H1 (cell line): ENCODE measurements around the gene TGFA. TPM values are rescaled to one million over a fixed set of nuclear protein-coding genes. Genes with fewer than 3 reads are reported as not detected.

ENCODE experiments used
- CTCF ChIA-PET: fragments of 300-600 bp; sonication (Branson Sonifier 250); formaldehyde crosslinking; loops from one replicate; lab custom pipeline; 2021; ENCODE audit not compliant: partially characterized antibody; lab: Charles Lee
- POLR2A ChIA-PET: fragments of 300-600 bp; sonication (Branson Sonifier 250); formaldehyde crosslinking; loops from one replicate; lab custom pipeline; 2021; ENCODE audit warnings: inconsistent platforms; ENCODE audit not compliant: partially characterized antibody; lab: Charles Lee
- DNase-seq, 2 experiments: peaks; one replicate each; pipeline versions ENCODE4 v3.0.0 to v3.0.0-alpha.2; 2010 to 2022; ENCODE audit warnings: low spot score in 2 of 2, low read depth in 1 of 2, mixed read lengths in 1 of 2
- FAIRE-seq: peaks from 2 replicates; lab custom pipeline; 2011; peaks lifted over from hg19 to GRCh38; lab: Jason Lieb, UNC
- H2AFZ ChIP-seq: 2 replicates; pipeline ENCODE4 v1.8.1; 2012; ENCODE audit warnings: low read length, inconsistent platforms
- H2AK5ac ChIP-seq: 2 replicates; pipeline ENCODE4 v1.6.1; 2013; ENCODE audit warnings: low read depth, low read length
- H2BK120ac ChIP-seq: replicated peaks from 2 replicates; pipeline ENCODE3; 2013; ENCODE audit warnings: low read depth, low read length, inconsistent platforms
- H2BK12ac ChIP-seq: 2 replicates; pipeline ENCODE4 v1.6.1; 2013; ENCODE audit warnings: low read depth, low read length
- H2BK15ac ChIP-seq: 2 replicates; pipeline ENCODE4 v1.6.1; 2013; ENCODE audit warnings: low read length
- H2BK20ac ChIP-seq: 2 replicates; pipeline ENCODE4 v1.6.1; 2013; ENCODE audit warnings: low read length
- H2BK5ac ChIP-seq: 2 replicates; pipeline ENCODE4 v1.6.1; 2013; ENCODE audit warnings: low read depth, low read length
- H3K14ac ChIP-seq: 2 replicates; pipeline ENCODE4 v1.6.1; 2013; ENCODE audit warnings: inconsistent platforms; ENCODE audit not compliant: insufficient read length
- H3K18ac ChIP-seq: 2 replicates; pipeline ENCODE4 v1.6.1; 2013; ENCODE audit warnings: low read length; ENCODE audit errors: extremely low read depth
- H3K23ac ChIP-seq: 2 replicates; pipeline ENCODE4 v1.6.1; 2013; ENCODE audit warnings: inconsistent platforms; ENCODE audit not compliant: insufficient read length
- H3K23me2 ChIP-seq: 2 replicates; pipeline ENCODE4 v1.6.1; 2013; ENCODE audit warnings: low read depth, low read length
- H3K27ac ChIP-seq: 2 replicates; pipeline ENCODE4 v1.6.1; 2011; ENCODE audit warnings: low read depth, low read length, inconsistent platforms
- H3K27me3 ChIP-seq, 4 experiments: replicated peaks in 1 of 4; 1 replicate in 1 of 4; 2 replicates in 3 of 4; pipeline versions ENCODE4 v1.6.1 to v1.8.1; 2011 to 2013; ENCODE audit warnings: low read length in 3 of 4, mild to moderate bottlenecking in 3 of 4, inconsistent platforms in 2 of 4, mixed read lengths in 2 of 4, moderate library complexity in 1 of 4; ENCODE audit not compliant: control insufficient read depth in 3 of 4, insufficient read depth in 3 of 4; ENCODE audit errors: extremely low read depth in 1 of 4
- H3K36me3 ChIP-seq, 4 experiments: 2 replicates each; pipeline versions ENCODE4 v1.6.1 to v1.8.1; 2011 to 2013; ENCODE audit warnings: mild to moderate bottlenecking in 4 of 4, low read length in 3 of 4, moderate library complexity in 2 of 4, control low read depth in 1 of 4, inconsistent platforms in 1 of 4; ENCODE audit not compliant: insufficient read depth in 4 of 4, control insufficient read depth in 2 of 4
- H3K4ac ChIP-seq: replicated peaks from 2 replicates; pipeline ENCODE3; 2013; ENCODE audit warnings: low read length, low read depth, mixed read lengths, inconsistent platforms; ENCODE audit not compliant: insufficient read length
- H3K4me1 ChIP-seq, 4 experiments: replicated peaks in 1 of 4; 1 replicate in 1 of 4; 2 replicates in 3 of 4; pipeline versions ENCODE4 v1.6.1 to v1.8.1; 2011 to 2013; ENCODE audit warnings: low read length in 3 of 4, inconsistent platforms in 2 of 4, mixed read lengths in 1 of 4; ENCODE audit not compliant: insufficient read depth in 4 of 4, control insufficient read depth in 3 of 4
- H3K4me2 ChIP-seq, 2 experiments: 2 replicates each; pipeline versions ENCODE4 v1.6.1 to v1.8.1; 2011 to 2013; ENCODE audit warnings: low read depth in 2 of 2, low read length in 2 of 2, control low read depth in 1 of 2, inconsistent platforms in 1 of 2, mild to moderate bottlenecking in 1 of 2; ENCODE audit not compliant: insufficient read depth in 1 of 2
- H3K4me3 ChIP-seq, 4 experiments: fragments of 200-600, 300-600 bp in 1 of 4; sonication (generic), shearing (Covaris generic), sonication (Bioruptor Twin) in 1 of 4; 2 replicates each; pipeline versions ENCODE4 v1.5.1 to v1.8.1; 2011 to 2016; ENCODE audit warnings: low read length in 4 of 4, low read depth in 3 of 4, control low read depth in 2 of 4, inconsistent platforms in 2 of 4, mild to moderate bottlenecking in 2 of 4, mixed read lengths in 1 of 4, moderate library complexity in 1 of 4; ENCODE audit not compliant: insufficient read depth in 2 of 4; ENCODE audit errors: extremely low read depth in 1 of 4
- H3K56ac ChIP-seq: replicated peaks from 2 replicates; pipeline ENCODE3; 2013; ENCODE audit warnings: low read depth, mild to moderate bottlenecking, mixed read lengths, low read length, inconsistent platforms; ENCODE audit not compliant: insufficient read length
- H3K79me1 ChIP-seq: 2 replicates; pipeline ENCODE4 v1.6.1; 2013; ENCODE audit warnings: low read depth, low read length, control low read depth
- H3K79me2 ChIP-seq, 2 experiments: 2 replicates each; pipeline versions ENCODE4 v1.6.1 to v1.8.1; 2012 to 2013; ENCODE audit warnings: low read length in 2 of 2, mild to moderate bottlenecking in 2 of 2, inconsistent platforms in 1 of 2; ENCODE audit not compliant: insufficient read depth in 2 of 2, control insufficient read depth in 1 of 2
- H3K9ac ChIP-seq, 4 experiments: replicated peaks in 1 of 4; 1 replicate in 1 of 4; 2 replicates in 3 of 4; pipeline versions ENCODE4 v1.6.1 to v1.8.1; 2011 to 2013; ENCODE audit warnings: low read depth in 3 of 4, low read length in 3 of 4, control low read depth in 2 of 4, mild to moderate bottlenecking in 2 of 4, moderate library complexity in 2 of 4, inconsistent platforms in 1 of 4; ENCODE audit errors: extremely low read depth in 1 of 4
- H3K9me3 ChIP-seq, 2 experiments: 2 replicates each; pipeline versions ENCODE4 v1.6.1 to v1.8.1; 2012 to 2013; ENCODE audit warnings: mild to moderate bottlenecking in 2 of 2, moderate library complexity in 2 of 2, control low read depth in 1 of 2, inconsistent platforms in 1 of 2, low read depth in 1 of 2, low read length in 1 of 2, mixed read lengths in 1 of 2; ENCODE audit not compliant: insufficient read depth in 2 of 2
- H4K20me1 ChIP-seq, 2 experiments: replicated peaks in 1 of 2; 2 replicates each; pipeline versions ENCODE3 to v1.8.1; 2011 to 2013; ENCODE audit warnings: inconsistent platforms in 2 of 2, low read length in 2 of 2, mild to moderate bottlenecking in 1 of 2; ENCODE audit not compliant: insufficient read depth in 2 of 2, control insufficient read depth in 1 of 2
- H4K5ac ChIP-seq: 2 replicates; pipeline ENCODE4 v1.6.1; 2013; ENCODE audit warnings: low read length, low read depth, mixed read lengths, inconsistent platforms; ENCODE audit not compliant: insufficient read length
- H4K8ac ChIP-seq: 2 replicates; pipeline ENCODE4 v1.8.0; 2013; ENCODE audit warnings: mild to moderate bottlenecking, moderate library complexity, low read length, inconsistent platforms; ENCODE audit not compliant: insufficient read depth; ENCODE audit errors: extremely low read depth
- H4K91ac ChIP-seq: replicated peaks from 2 replicates; pipeline ENCODE3; 2013; ENCODE audit warnings: low read length, mixed read lengths, inconsistent platforms; ENCODE audit not compliant: insufficient read length
- CEBPB ChIP-seq: IDR thresholded peaks from 2 replicates; pipeline ENCODE4 v1.6.1; 2012; ENCODE audit warnings: low read depth, low read length
- MAX ChIP-seq: IDR thresholded peaks from 2 replicates; pipeline ENCODE4 v1.6.1; 2012; ENCODE audit warnings: inconsistent platforms
- TBP ChIP-seq: IDR thresholded peaks from 2 replicates; pipeline ENCODE4 v1.6.1; 2011; ENCODE audit warnings: low read depth, low read length, improper control_type of control experiment
- WGBS, 2 experiments: shearing (Covaris generic) in 1 of 2; methylation state at CpG; one replicate each; pipeline versions ENCODE4 v1.1.6 to v1.1.7; 2013 to 2015; ENCODE audit warnings: low lambda C conversion rate in 2 of 2, mixed read lengths in 2 of 2, inconsistent platforms in 1 of 2, low coverage in 1 of 2, missing lambda C conversion rate in 1 of 2; ENCODE audit not compliant: insufficient replicate concordance in 2 of 2, insufficient coverage in 1 of 2, insufficient read length in 1 of 2; ENCODE audit errors: extremely low coverage in 1 of 2, missing lambda C conversion rate in 1 of 2; 5-methylcytosine and 5-hydroxymethylcytosine counted together
- polyA plus RNA-seq, 7 experiments: library from polyadenylated mRNA; depleted of rRNA in 3 of 7; stranded (reverse) in 5 of 7; unstranded in 2 of 7; fragments of >200 nt in 5 of 7; fragments of 200-250 nt in 2 of 7; gene quantifications; 1 replicate in 5 of 7; 2 replicates in 1 of 7; 4 replicates in 1 of 7; pipeline versions ENCODE4 v1.2.1 to v1.2.3, GENCODE V29; 2011 to 2013; ENCODE audit warnings: missing spikeins in 2 of 7, mixed read lengths in 2 of 7
- total RNA-seq: library from RNA; stranded (reverse); fragmentation: NEBNext Ultra II Directional; extraction: Animal tissue kit (Norgen Biotek cat#: 25700); gene quantifications from 2 replicates; pipeline ENCODE4 v1.2.1, GENCODE V29; 2021

Gene TGFA
- total and polyA plus RNA-seq, 2 of the 8 experiments (the other 6 are each of a cell fraction or from before 2014, with no cell fraction given): 1.8 to 3.7 TPM

- H3K27me3 ChIP-seq: peaks cover 13 to 38% (median 18%) of the 10 kb centered on the region in 4 experiments
- CTCF ChIA-PET: no interaction called here
- 94% methylated on average over 1 of the region's 1 CpG; no CpG with 5 or more reads in 1 of the 2 experiments for WGBS, 2 experiments
Observed at GRCh38 chr2:70433315-70433714, 120.3 kb downstream of the TGFA start.

More at GRCh38 chr2:70433315-70433714, 120.3 kb downstream of the TGFA start:
- Histone ChIP-seq H4K91ac (no peak overlapping the region), H3K4me3 (no peak overlapping the region), H3K23me2 (peaks cover 2% of the 10 kb centered on the region; the same call in 1 of the 2 replicates), H3K4ac (no peak overlapping the region), H3K4me1 (no peaks in the 10 kb centered on the region), H2AK5ac (no peak overlapping the region), H3K79me2 (no peaks in the 10 kb centered on the region), H4K8ac (no peak overlapping the region), H3K23ac (no peak overlapping the region), H3K14ac (no peak overlapping the region), H2BK20ac (no peak overlapping the region), H2BK120ac (no peak overlapping the region), H3K56ac (no peak overlapping the region), H3K79me1 (no peaks in the 10 kb centered on the region), H3K4me2 (no peak overlapping the region), H2BK15ac (no peak overlapping the region), H2BK5ac (no peak overlapping the region), H3K9ac (no peak overlapping the region), H3K18ac (no peak overlapping the region), H2AFZ (no peak overlapping the region), H4K5ac (no peak overlapping the region), H2BK12ac (no peak overlapping the region), H3K36me3 (no peaks in the 10 kb centered on the region), H3K9me3 (no peaks in the 10 kb centered on the region), H4K20me1 (no peaks in the 10 kb centered on the region), H3K27ac (no peak overlapping the region)
- FAIRE-seq (no peak), DNase-seq (no peak)
- TF ChIP-seq CEBPB (no peak), TBP (no peak), MAX (no peak)
- POLR2A ChIA-PET: no interaction called here
